ENCODE results near the gene CXCL16.

Gene CXCL16

GRCh38 chr17:4748686-4749085 is 9.0 kb upstream of the CXCL16 start:
- no peak for DNase-seq

GRCh38 chr17:4747847-4748246 is 8.1 kb upstream of the CXCL16 start:
- no peak for DNase-seq

GRCh38 chr17:4744999-4745969 is 5.6 kb upstream of the CXCL16 start:
- DNase-seq: no peak

GRCh38 chr17:4743898-4744297 is 4.2 kb upstream of the CXCL16 start:
- no peak for DNase-seq

GRCh38 chr17:4743216-4743615 is 3.5 kb upstream of the CXCL16 start:
- no peak for DNase-seq

- no peak for DNase-seq
Measured at GRCh38 chr17:4742629-4743028, 2.9 kb upstream of the CXCL16 start.

GRCh38 chr17:4742133-4742532 is 2.4 kb upstream of the CXCL16 start:
- no peak for DNase-seq

GRCh38 chr17:4741544-4741943 is 1.8 kb upstream of the CXCL16 start:
- DNase-seq: no peak

GRCh38 chr17:4740584-4740983 is 856 bp upstream of the CXCL16 start:
- DNase-seq: no peak

- no peak for DNase-seq
Measured at GRCh38 chr17:4740025-4740351, 260 bp upstream of the CXCL16 start.

- no peak for DNase-seq
Measured at GRCh38 chr17:4738136-4739121, 1.3 kb downstream of the CXCL16 start.

- DNase-seq: no peak
Measured at GRCh38 chr17:4735876-4736651, 3.7 kb downstream of the CXCL16 start.

- DNase-seq: no peak
Measured at GRCh38 chr17:4734857-4735475, 4.8 kb downstream of the CXCL16 start.

- no peak for DNase-seq
Measured at GRCh38 chr17:4733073-4733531, 6.6 kb downstream of the CXCL16 start.

- DNase-seq: no peak
Measured at GRCh38 chr17:4728124-4728523, 11.6 kb downstream of the CXCL16 start.

GRCh38 chr17:4725646-4726310 is 13.9 kb downstream of the CXCL16 start:
- no peak for DNase-seq

GRCh38 chr17:4724650-4725049 is 15.1 kb downstream of the CXCL16 start:
- no peak for DNase-seq

- DNase-seq: no peak
Measured at GRCh38 chr17:4722678-4723240, 17.0 kb downstream of the CXCL16 start.

GRCh38 chr17:4721203-4722135 is 18.3 kb downstream of the CXCL16 start:
- no peak for DNase-seq

GRCh38 chr17:4720787-4721186 is 18.9 kb downstream of the CXCL16 start:
- DNase-seq: no peak

All from activated CD4-positive, CD25-positive, alpha-beta regulatory T cell treated with anti-CD3 and anti-CD28 coated beads, Interleukin-2, amount 50 U/mL, for 72 hours (primary cell).